Measurements from ENCODE around the gene PRKAR1B. TPM values are rescaled to one million over a fixed set of nuclear protein-coding genes. Genes with fewer than 3 reads are reported as not detected.

Gene PRKAR1B
- total and polyA plus RNA-seq, 7 experiments from 2014 or later = 16.1 to 51.4 (median 28.7) TPM

DNA sequence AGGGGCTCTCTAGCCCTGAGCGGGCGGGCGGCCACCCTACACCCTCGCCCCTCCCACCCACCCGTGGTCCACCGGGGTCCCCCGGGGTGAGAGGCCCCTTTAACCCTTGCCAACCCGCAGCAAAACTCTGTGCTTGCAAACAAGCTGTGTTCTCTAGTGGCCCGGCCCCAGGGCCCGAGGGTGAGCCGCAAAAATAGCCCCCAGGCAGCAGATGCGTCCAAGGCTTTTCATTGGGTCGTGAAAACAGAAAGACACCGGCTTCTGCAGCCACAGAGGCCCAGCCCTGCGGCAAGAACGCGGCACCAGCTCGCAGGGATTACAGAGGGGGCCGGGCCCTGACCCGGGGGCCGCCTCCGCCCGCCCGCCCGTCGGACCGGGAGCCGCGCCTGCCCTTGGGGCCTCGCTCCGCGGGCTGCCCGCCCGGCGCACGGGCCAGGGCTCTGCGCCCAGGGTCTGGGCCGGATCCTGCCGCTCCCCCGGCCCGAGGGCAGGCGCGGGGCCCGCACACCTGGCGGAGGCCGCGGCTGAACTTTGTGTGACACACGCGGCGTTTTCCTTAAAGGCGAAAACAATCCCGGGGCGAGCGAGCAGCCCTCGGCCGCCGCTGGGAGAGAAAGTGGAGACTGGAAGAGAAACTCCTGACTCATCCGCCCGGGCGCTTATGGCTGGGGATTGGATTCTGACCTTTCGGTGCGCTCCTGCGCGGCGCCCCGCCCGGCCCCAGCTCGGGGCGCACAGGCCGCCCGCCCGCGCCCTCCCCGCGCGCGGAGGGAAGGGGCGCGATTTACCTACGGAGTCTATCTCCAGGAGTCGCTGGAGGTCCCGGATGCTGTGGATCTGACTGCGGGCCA lies 210.2 kb downstream of the PRKAR1B start:
- no peak for ATAC-seq
- Histone ChIP-seq H3K27ac (ENCODE audit: low read depth, low read length) (no peak overlapping the region), H3K27me3 (ENCODE audit: control insufficient read depth in 2 of 2, insufficient read depth in 2 of 2, low read length in 2 of 2) (peaks cover 0 to 13% of the 10 kb centered on the region in 2 donors), H3K9me3 (ENCODE audit: control insufficient read depth in 2 of 3, low read length in 3 of 3) (no peaks in the 10 kb centered on the region), H3K36me3 (ENCODE audit: control insufficient read depth in 2 of 3, insufficient read depth in 3 of 3, low read length in 3 of 3) (no peaks in the 10 kb centered on the region), H3K4me1 (ENCODE audit: control insufficient read depth in 2 of 2, insufficient read depth in 2 of 2, low read length in 2 of 2) (peaks cover 0 to 29% of the 10 kb centered on the region in 2 donors), H3K4me3 (ENCODE audit: low read length) (no peak overlapping the region)
- DNase-seq = peak in 1 of 9 donors; percentile 48
- CTCF ChIA-PET = no interaction called here
- intact Hi-C loops (cut with micrococcal nuclease) = loop anchor here (5.0 to 10.0 kb wide), 3 partner anchors 85 to 185 kb away; no protein-coding TSS in a partner anchor
- H3K4me3 Mint-ChIP-seq = peak overlapping the region in 5 of 10 donors; percentile 13 to 50 (median 25)
- H3K4me1 Mint-ChIP-seq = peaks cover 0 to 21% (median 15%) of the 10 kb centered on the region in 7 donors
- POLR2A ChIA-PET = no interaction called here
- H3K36me3 Mint-ChIP-seq = no peaks in the 10 kb centered on the region
- no peaks in the 10 kb centered on the region for H3K9me3 Mint-ChIP-seq
- no peak overlapping the region for H3K27ac Mint-ChIP-seq
- H3K27me3 Mint-ChIP-seq = peaks cover 22 to 39% (median 25%) of the 10 kb centered on the region in 5 donors

GRCh38 chr7:516216-516605 lies 210.9 kb downstream of the PRKAR1B start:
- intact Hi-C loops (cut with micrococcal nuclease) = loop anchor here (5.0 to 10.0 kb wide), 3 partner anchors 86 to 184 kb away; no protein-coding TSS in a partner anchor
- H3K4me1 Mint-ChIP-seq = peaks cover 0 to 18% (median 12%) of the 10 kb centered on the region in 7 donors
- H3K27me3 ChIP-seq (ENCODE audit: control insufficient read depth in 2 of 2, insufficient read depth in 2 of 2, low read length in 2 of 2) = peaks cover 0 to 11% of the 10 kb centered on the region in 2 donors
- no peaks in the 10 kb centered on the region for H3K36me3 ChIP-seq (ENCODE audit: control insufficient read depth in 2 of 3, insufficient read depth in 3 of 3, low read length in 3 of 3)
- DNase-seq (no peak), ATAC-seq (no peak)
- no peak overlapping the region for H3K4me3 ChIP-seq (ENCODE audit: low read length)
- no peak overlapping the region for H3K27ac Mint-ChIP-seq
- H3K36me3 Mint-ChIP-seq = no peaks in the 10 kb centered on the region
- H3K9me3 Mint-ChIP-seq = no peaks in the 10 kb centered on the region
- ChIA-PET POLR2A (no interaction called here), CTCF (no interaction called here)
- peaks cover 0 to 23% of the 10 kb centered on the region in 2 donors for H3K4me1 ChIP-seq (ENCODE audit: control insufficient read depth in 2 of 2, insufficient read depth in 2 of 2, low read length in 2 of 2)
- peak overlapping the region in 7 of 10 donors; percentile 13 to 54 (median 35) for H3K4me3 Mint-ChIP-seq
- H3K27ac ChIP-seq (ENCODE audit: low read depth, low read length) = no peak overlapping the region
- no peaks in the 10 kb centered on the region for H3K9me3 ChIP-seq (ENCODE audit: control insufficient read depth in 2 of 3, low read length in 3 of 3)
- peaks cover 22 to 34% (median 25%) of the 10 kb centered on the region in 5 donors for H3K27me3 Mint-ChIP-seq

DNA sequence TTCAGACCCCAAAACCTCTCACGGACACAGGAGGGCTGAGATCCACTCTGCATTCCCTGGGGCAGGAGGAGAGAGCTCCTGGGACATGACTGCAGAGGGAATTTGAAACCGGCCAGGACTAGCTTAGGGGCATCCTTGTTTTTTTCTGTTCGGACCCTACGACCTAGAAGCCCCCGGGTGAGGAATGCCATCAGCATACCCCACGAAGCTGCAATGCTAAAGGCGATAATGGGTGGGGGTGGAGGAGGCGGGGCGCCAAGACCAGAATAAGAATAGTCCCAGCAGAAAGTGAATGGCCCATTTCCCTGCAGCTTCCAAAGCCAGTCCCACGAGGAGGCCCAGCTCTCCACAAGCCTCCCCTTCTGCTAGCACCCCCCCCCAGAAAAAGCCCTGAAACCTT lies 211.5 kb downstream of the PRKAR1B start:
- DNase-seq (no peak), ATAC-seq (no peak)
- H3K4me1 ChIP-seq (ENCODE audit: control insufficient read depth in 2 of 2, insufficient read depth in 2 of 2, low read length in 2 of 2) = peaks cover 0 to 18% of the 10 kb centered on the region in 2 donors
- H3K36me3 ChIP-seq (ENCODE audit: control insufficient read depth in 2 of 3, insufficient read depth in 3 of 3, low read length in 3 of 3) = no peaks in the 10 kb centered on the region
- H3K27ac ChIP-seq (ENCODE audit: low read depth, low read length) = no peak overlapping the region
- Mint-ChIP-seq H3K4me3 (peak overlapping the region in 3 of 10 donors; percentile 15 to 35 (median 21)), H3K27ac (no peak overlapping the region), H3K36me3 (no peaks in the 10 kb centered on the region), H3K4me1 (peaks cover 0 to 17% (median 10%) of the 10 kb centered on the region in 7 donors), H3K27me3 (peaks cover 22 to 30% (median 25%) of the 10 kb centered on the region in 5 donors), H3K9me3 (no peaks in the 10 kb centered on the region)
- H3K9me3 ChIP-seq (ENCODE audit: control insufficient read depth in 2 of 3, low read length in 3 of 3) = no peaks in the 10 kb centered on the region
- intact Hi-C loops (cut with micrococcal nuclease) = loop anchor here (5.0 to 10.0 kb wide), 3 partner anchors 87 to 183 kb away; no protein-coding TSS in a partner anchor
- ChIA-PET POLR2A (no interaction called here), CTCF (no interaction called here)
- H3K27me3 ChIP-seq (ENCODE audit: control insufficient read depth in 2 of 2, insufficient read depth in 2 of 2, low read length in 2 of 2) = peaks cover 0 to 8% of the 10 kb centered on the region in 2 donors
- no peak overlapping the region for H3K4me3 ChIP-seq (ENCODE audit: low read length)

- DNase-seq = no peak
- POLR2A ChIA-PET = no interaction called here
- peaks cover 0 to 17% (median 10%) of the 10 kb centered on the region in 7 donors for H3K4me1 Mint-ChIP-seq
- Histone ChIP-seq H3K36me3 (ENCODE audit: control insufficient read depth in 2 of 3, insufficient read depth in 3 of 3, low read length in 3 of 3) (no peaks in the 10 kb centered on the region), H3K27me3 (ENCODE audit: control insufficient read depth in 2 of 2, insufficient read depth in 2 of 2, low read length in 2 of 2) (peaks cover 0 to 8% of the 10 kb centered on the region in 2 donors), H3K4me1 (ENCODE audit: control insufficient read depth in 2 of 2, insufficient read depth in 2 of 2, low read length in 2 of 2) (peaks cover 0 to 12% of the 10 kb centered on the region in 2 donors), H3K27ac (ENCODE audit: low read depth, low read length) (no peak overlapping the region), H3K4me3 (ENCODE audit: low read length) (no peak overlapping the region), H3K9me3 (ENCODE audit: control insufficient read depth in 2 of 3, low read length in 3 of 3) (no peaks in the 10 kb centered on the region)
- H3K27me3 Mint-ChIP-seq = peaks cover 22 to 30% (median 25%) of the 10 kb centered on the region in 5 donors
- ATAC-seq = no peak
- no peaks in the 10 kb centered on the region for H3K36me3 Mint-ChIP-seq
- CTCF ChIA-PET = no interaction called here
- no peaks in the 10 kb centered on the region for H3K9me3 Mint-ChIP-seq
- H3K4me3 Mint-ChIP-seq = peak overlapping the region in 3 of 10 donors; percentile 15 to 35 (median 21)
- intact Hi-C loops (cut with micrococcal nuclease) = loop anchor here (5.0 to 10.0 kb wide), 3 partner anchors 87 to 183 kb away; no protein-coding TSS in a partner anchor
- H3K27ac Mint-ChIP-seq = no peak overlapping the region
Observed at GRCh38 chr7:514651-515598, 212.2 kb downstream of the PRKAR1B start.

GRCh38 chr7:514242-514641 lies 212.8 kb downstream of the PRKAR1B start:
- H3K4me1 ChIP-seq (ENCODE audit: control insufficient read depth in 2 of 2, insufficient read depth in 2 of 2, low read length in 2 of 2) = peaks cover 0 to 12% of the 10 kb centered on the region in 2 donors
- H3K4me1 Mint-ChIP-seq = peaks cover 0 to 17% (median 10%) of the 10 kb centered on the region in 7 donors
- POLR2A ChIA-PET = no interaction called here
- H3K9me3 ChIP-seq (ENCODE audit: control insufficient read depth in 2 of 3, low read length in 3 of 3) = no peaks in the 10 kb centered on the region
- no peaks in the 10 kb centered on the region for H3K9me3 Mint-ChIP-seq
- no peaks in the 10 kb centered on the region for H3K36me3 Mint-ChIP-seq
- H3K27ac Mint-ChIP-seq = peak overlapping the region in 1 of 9 donors; percentile 14
- peak overlapping the region in 1 of 10 donors; percentile 25 for H3K4me3 Mint-ChIP-seq
- CTCF ChIA-PET = no interaction called here
- no peaks in the 10 kb centered on the region for H3K36me3 ChIP-seq (ENCODE audit: control insufficient read depth in 2 of 3, insufficient read depth in 3 of 3, low read length in 3 of 3)
- intact Hi-C loops (cut with micrococcal nuclease) = loop anchor here in 1 of 2 donors (10.0 kb wide), 1 partner anchor 179 kb away; no protein-coding TSS in a partner anchor
- peaks cover 0 to 8% of the 10 kb centered on the region in 2 donors for H3K27me3 ChIP-seq (ENCODE audit: control insufficient read depth in 2 of 2, insufficient read depth in 2 of 2, low read length in 2 of 2)
- DNase-seq (no peak), ATAC-seq (no peak)
- H3K27me3 Mint-ChIP-seq = peaks cover 22 to 30% (median 25%) of the 10 kb centered on the region in 5 donors
- H3K27ac ChIP-seq (ENCODE audit: low read depth, low read length) = no peak overlapping the region
- H3K4me3 ChIP-seq (ENCODE audit: low read length) = no peak overlapping the region

- intact Hi-C loops (cut with micrococcal nuclease) = loop anchor here in 1 of 2 donors (10.0 kb wide), 1 partner anchor 179 kb away; no protein-coding TSS in a partner anchor
- Histone ChIP-seq H3K9me3 (ENCODE audit: control insufficient read depth in 2 of 3, low read length in 3 of 3) (no peaks in the 10 kb centered on the region), H3K27me3 (ENCODE audit: control insufficient read depth in 2 of 2, insufficient read depth in 2 of 2, low read length in 2 of 2) (peaks cover 0 to 8% of the 10 kb centered on the region in 2 donors), H3K4me1 (ENCODE audit: control insufficient read depth in 2 of 2, insufficient read depth in 2 of 2, low read length in 2 of 2) (peaks cover 0 to 10% of the 10 kb centered on the region in 2 donors), H3K4me3 (ENCODE audit: low read length) (no peak overlapping the region), H3K36me3 (ENCODE audit: control insufficient read depth in 2 of 3, insufficient read depth in 3 of 3, low read length in 3 of 3) (no peaks in the 10 kb centered on the region), H3K27ac (ENCODE audit: low read depth, low read length) (no peak overlapping the region)
- DNase-seq (no peak), ATAC-seq (no peak)
- H3K36me3 Mint-ChIP-seq = no peaks in the 10 kb centered on the region
- no peaks in the 10 kb centered on the region for H3K9me3 Mint-ChIP-seq
- H3K27ac Mint-ChIP-seq = no peak overlapping the region
- ChIA-PET CTCF (no interaction called here), POLR2A (no interaction called here)
- peak overlapping the region in 1 of 10 donors; percentile 25 for H3K4me3 Mint-ChIP-seq
- H3K4me1 Mint-ChIP-seq = peaks cover 0 to 16% (median 10%) of the 10 kb centered on the region in 7 donors
- H3K27me3 Mint-ChIP-seq = peaks cover 21 to 29% (median 25%) of the 10 kb centered on the region in 5 donors
Observed at GRCh38 chr7:513521-514166, 213.4 kb downstream of the PRKAR1B start.

Measured in naive thymus-derived CD4-positive, alpha-beta T cell (primary cell).